Activated CD8-positive, alpha-beta memory T cell treated with anti-CD3 and anti-CD28 coated beads for 4 hours (primary cell): ENCODE data around the gene MT1G.
A peak's percentile ranks its signal among the peaks of the same experiment; 100 is the strongest.
"Not testable (repeated sequence)": the region's sequence is repeated elsewhere in the genome, so short reads cannot be mapped to it uniquely, and the experiment has no call there.

Experiments used
- DNase-seq, 2 donors: peaks; one replicate each; pipeline ENCODE4 v3.0.0-alpha.2; 2020; ENCODE audit warnings: low read depth in 2 of 2

Gene MT1G

GRCh38 chr16:56684926-56685590 lies 17.2 kb upstream of the MT1G start:
- no peak for DNase-seq

GRCh38 chr16:56684256-56684925 lies 16.5 kb upstream of the MT1G start:
- DNase-seq, result no peak

DNA sequence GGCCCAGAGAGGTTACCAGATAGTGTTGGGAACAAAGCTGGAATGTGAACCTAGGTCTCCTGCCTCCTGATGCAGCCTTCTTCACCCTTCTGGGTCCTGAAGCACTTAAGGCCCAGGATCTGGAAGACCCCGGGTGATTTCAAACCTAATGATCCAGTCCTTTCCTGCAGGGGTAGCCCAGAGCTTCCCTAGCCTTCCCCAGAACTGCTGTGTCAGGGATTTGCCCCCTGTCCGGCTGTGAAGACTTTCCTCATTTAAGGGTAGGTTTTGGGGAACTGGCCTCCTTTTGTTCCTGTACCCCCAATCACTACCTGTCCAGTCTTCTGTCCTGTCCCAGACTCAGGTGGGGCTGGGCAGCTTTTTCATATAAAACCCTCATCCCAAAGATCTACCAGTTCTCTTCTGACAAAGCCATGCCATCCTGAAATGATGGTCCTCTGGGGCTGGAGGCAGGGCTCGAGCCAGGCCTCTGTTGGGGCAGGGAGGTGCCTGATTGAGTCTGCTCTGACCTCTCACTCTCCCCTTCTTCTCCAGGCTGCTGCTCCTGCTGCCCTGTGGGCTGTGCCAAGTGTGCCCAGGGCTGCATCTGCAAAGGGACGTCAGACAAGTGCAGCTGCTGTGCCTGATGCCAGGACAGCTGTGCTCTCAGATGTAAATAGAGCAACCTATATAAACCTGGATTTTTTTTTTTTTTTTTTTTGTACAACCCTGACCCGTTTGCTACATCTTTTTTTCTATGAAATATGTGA lies 15.7 kb upstream of the MT1G start:
- no peak for DNase-seq

GRCh38 chr16:56682703-56683397 lies 15.0 kb upstream of the MT1G start:
- DNase-seq, result no peak

DNA sequence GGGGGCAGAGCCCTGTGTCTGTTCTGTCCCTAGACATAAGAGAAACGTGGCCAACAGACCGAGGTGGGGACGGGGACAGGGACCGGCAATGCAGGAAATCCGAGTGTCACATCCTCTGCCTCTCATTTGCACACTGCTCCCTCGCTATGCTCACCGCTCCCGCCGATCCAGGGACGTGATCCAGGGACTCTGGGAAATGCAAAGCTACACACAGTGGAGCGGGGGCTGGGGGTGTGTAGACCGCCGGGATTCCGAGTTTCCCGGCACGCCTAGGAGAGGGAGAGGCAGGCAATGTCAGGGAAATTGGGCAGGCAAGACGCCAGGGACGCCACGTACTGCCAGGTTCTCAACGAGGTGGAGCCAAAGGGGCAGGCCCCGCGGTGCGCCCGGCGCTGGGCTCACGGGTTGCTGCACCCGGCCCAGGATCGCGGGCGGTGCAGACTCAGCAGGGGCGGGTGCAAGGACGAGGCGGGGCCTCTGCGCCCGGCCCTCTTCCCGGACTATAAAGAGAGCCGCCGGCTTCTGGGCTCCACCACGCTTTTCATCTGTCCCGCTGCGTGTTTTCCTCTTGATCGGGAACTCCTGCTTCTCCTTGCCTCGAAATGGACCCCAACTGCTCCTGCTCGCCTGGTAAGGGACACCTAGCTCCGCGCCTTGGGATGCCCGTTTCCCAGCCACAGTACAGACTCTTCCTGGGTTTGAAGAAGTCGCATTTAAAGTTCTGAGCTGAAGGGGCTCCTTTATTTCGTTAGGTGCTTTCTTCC lies 14.3 kb upstream of the MT1G start, which contains the start of gene MT1X:
Gene MT1X, plus strand, starts transcription at position 532 of the 764 bp plus-strand sequence. Its CDS starts 71 bp downstream, at position 603.
- DNase-seq, result peak; percentile 67 to 72

- DNase-seq, result no peak
Observed at GRCh38 chr16:56679818-56680217, 12.0 kb upstream of the MT1G start.

- no peak for DNase-seq
Observed at GRCh38 chr16:56679078-56679730, 11.3 kb upstream of the MT1G start.

- DNase-seq, result no peak
Observed at GRCh38 chr16:56677474-56677873, 9.6 kb upstream of the MT1G start.

DNA sequence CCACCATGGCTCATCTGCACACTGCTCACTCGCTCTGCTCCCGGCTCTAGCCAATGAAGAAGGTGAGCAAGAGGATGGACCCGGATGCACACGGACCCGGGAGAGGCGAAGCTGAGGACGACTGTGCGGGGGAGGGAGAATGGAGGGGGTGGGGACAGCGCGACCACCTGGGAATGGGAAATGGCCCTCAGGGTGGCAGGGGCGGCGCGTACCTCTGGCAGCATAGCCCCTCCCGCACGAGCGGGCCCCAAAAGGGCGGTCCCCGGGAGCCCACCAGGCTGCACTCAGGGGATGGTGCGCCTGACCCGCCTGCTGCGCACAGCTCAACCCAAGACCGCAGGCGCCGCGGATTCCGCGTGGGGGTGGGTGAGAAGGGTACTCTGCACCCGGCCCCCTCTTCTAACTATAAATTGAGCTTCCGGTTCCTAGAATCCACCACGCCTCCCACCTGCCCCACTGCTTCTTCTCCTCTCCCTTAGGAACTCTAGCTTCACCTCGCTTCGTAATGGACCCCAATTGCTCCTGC lies 7.9 kb upstream of the MT1G start:
- no peak for DNase-seq

DNA sequence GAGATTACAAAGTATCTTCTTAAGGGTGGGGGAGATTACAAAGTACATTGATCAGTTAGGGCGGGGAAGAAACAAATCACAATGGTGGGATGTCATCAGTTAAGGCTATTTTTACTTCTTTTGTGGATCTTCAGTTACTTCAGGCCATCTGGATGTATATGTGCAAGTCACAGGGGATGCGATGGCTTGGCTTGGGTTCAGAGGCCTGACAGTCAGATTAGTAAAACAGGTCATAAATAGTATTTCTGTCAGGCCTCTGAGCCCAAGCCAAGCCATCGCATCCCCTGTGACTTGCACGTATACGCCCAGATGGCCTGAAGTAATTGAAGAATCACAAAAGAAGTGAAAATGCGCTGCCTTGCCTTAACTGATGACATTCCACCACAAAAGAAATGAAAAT lies 6.7 kb upstream of the MT1G start:
- not testable (repeated sequence) for DNase-seq

DNA sequence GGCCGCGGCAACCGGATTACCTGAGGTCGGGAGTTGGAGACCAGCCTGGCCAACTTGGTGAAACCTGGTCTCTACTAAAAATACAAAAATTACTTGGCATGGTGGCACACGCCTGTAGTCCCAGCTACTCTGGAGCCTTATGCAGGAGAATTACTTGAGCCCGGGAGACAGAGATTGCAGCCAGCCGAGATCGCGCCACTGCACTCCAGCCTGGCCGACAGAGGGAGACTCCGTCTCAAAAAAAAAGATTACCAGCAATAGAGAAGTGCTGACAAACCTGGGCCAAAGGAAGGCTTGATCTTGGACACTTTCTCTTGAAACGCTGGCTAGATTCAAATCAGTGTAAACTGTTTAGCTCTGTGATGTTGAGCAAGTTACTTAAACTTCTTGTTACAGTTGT lies 6.1 kb upstream of the MT1G start:
- DNase-seq, result no peak

DNA sequence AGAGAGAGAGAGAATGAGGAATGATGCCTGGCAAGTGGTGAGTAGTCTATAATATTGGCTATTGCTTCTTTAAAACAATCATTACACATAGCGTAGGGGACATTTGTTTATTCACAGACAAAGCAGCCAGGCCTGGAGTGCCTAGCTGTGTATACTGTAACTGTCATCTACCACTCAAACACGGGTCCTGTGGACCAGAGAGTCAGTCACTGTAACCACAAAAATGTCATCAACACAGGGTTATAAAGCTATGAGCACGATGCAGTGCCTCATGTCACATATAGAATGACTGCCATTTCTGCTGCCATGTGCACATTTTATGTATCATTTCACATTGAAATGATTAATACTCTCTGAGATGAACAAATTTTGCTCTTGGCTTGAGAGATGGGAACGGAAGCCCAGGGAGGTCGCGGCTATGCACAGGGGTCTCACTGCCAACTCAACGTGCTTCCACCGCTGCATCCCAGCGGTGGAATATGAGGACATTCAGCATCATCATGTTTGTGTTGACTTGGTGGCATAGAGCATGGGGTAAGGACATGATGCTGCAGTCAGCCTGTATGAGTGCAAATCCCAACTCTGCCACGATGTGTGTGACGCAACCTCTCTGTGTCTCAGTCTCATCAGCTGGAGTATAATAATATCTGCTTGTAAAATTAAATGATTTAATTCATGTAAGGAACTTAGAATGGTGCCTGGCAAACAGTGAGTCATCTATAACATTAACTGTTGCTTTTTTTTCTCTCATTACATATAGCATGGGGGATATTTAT lies 5.1 kb upstream of the MT1G start:
- no peak for DNase-seq

- not testable (repeated sequence) for DNase-seq
Observed at GRCh38 chr16:56672171-56672570, 4.3 kb upstream of the MT1G start.

GRCh38 chr16:56671691-56672090 lies 3.8 kb upstream of the MT1G start:
- DNase-seq, result not testable (repeated sequence)

- DNase-seq, result no peak
Observed at GRCh38 chr16:56670620-56670934, 2.7 kb upstream of the MT1G start.

- no peak for DNase-seq
Observed at GRCh38 chr16:56669840-56670619, 2.2 kb upstream of the MT1G start.

GRCh38 chr16:56669005-56669839 lies 1.4 kb upstream of the MT1G start, which contains the start of gene MT1H:
TSS of gene MT1H (plus strand) at chr16:56669814. CDS start at chr16:56669885, 71 bp downstream.
- no peak for DNase-seq
